Hematopoietic multipotent progenitor cell treated with erythropoietin and hydrocortisone succinate and interleukin-3 and kit ligand, for 15 days (in vitro differentiated cells): Measurements from ENCODE around the gene NID1.
"Not testable (repeated sequence)": the region's sequence is repeated elsewhere in the genome, so short reads cannot be mapped to it uniquely, and the experiment has no call there.

Experiments used
- DNase-seq: peaks from one replicate; pipeline ENCODE4 v3.0.0-alpha.2; 2015; ENCODE audit warnings: low spot score

Gene NID1

GRCh38 chr1:236023926-236024565 is 40.8 kb downstream of the NID1 start:
- DNase-seq: no peak

- DNase-seq: no peak
Observed at GRCh38 chr1:236021424-236022135, 43.3 kb downstream of the NID1 start.

- no peak for DNase-seq
Observed at GRCh38 chr1:236020359-236021219, 44.3 kb downstream of the NID1 start.

- DNase-seq: no peak
Observed at GRCh38 chr1:236018885-236019453, 45.9 kb downstream of the NID1 start.

GRCh38 chr1:236016782-236017400 is 48.0 kb downstream of the NID1 start:
- DNase-seq: no peak

GRCh38 chr1:236016083-236016482 is 48.8 kb downstream of the NID1 start:
- no peak for DNase-seq

- no peak for DNase-seq
Observed at GRCh38 chr1:236015539-236015938, 49.4 kb downstream of the NID1 start.

- DNase-seq: no peak
Observed at GRCh38 chr1:236013330-236013729, 51.6 kb downstream of the NID1 start.

- no peak for DNase-seq
Observed at GRCh38 chr1:236011641-236012040, 53.2 kb downstream of the NID1 start.

- no peak for DNase-seq
Observed at GRCh38 chr1:236010443-236010842, 54.4 kb downstream of the NID1 start.

- DNase-seq: no peak
Observed at GRCh38 chr1:236009857-236010256, 55.0 kb downstream of the NID1 start.

GRCh38 chr1:236009191-236009590 is 55.7 kb downstream of the NID1 start:
- DNase-seq: no peak

GRCh38 chr1:236007781-236008180 is 57.1 kb downstream of the NID1 start:
- DNase-seq: no peak

GRCh38 chr1:236003058-236003457 is 61.8 kb downstream of the NID1 start:
- DNase-seq: not testable (repeated sequence)

- DNase-seq: no peak
Observed at GRCh38 chr1:236002572-236002971, 62.3 kb downstream of the NID1 start.

- DNase-seq: no peak
Observed at GRCh38 chr1:236002025-236002390, 62.9 kb downstream of the NID1 start.

- DNase-seq: no peak
Observed at GRCh38 chr1:236000781-236001180, 64.1 kb downstream of the NID1 start.

GRCh38 chr1:235999259-235999925 is 65.5 kb downstream of the NID1 start:
- no peak for DNase-seq

- DNase-seq: no peak
Observed at GRCh38 chr1:235998812-235999211, 66.1 kb downstream of the NID1 start.

GRCh38 chr1:235997931-235998330 is 67.0 kb downstream of the NID1 start:
- DNase-seq: no peak

- DNase-seq: no peak
Observed at GRCh38 chr1:235997049-235997448, 67.8 kb downstream of the NID1 start.
